PC-3 (cell line): ENCODE data around the gene PLEKHH1. TPM values are rescaled to one million over a fixed set of nuclear protein-coding genes. Genes with fewer than 3 reads are reported as not detected.

Source experiments
- ATAC-seq: fragments of 200-7000 bp; cut with Tn5 transposase; 2 replicates; pipeline ENCODE4 v1.9.1; 2020; ENCODE audit warnings: mild to moderate bottlenecking, moderate library complexity
- BruUV-seq: library from RNA; stranded (reverse); fragments of 400-500 nt; replicated peaks from 2 replicates; lab custom pipeline; 2021; lab: Mats Ljungman, UMichigan
- CTCF ChIA-PET: fragments of 300-600 bp; sonication (Branson Sonifier 250); formaldehyde crosslinking; loops from one replicate; lab custom pipeline; 2022; ENCODE audit warnings: antibody characterized with exemption; lab: Charles Lee
- POLR2A ChIA-PET: fragments of 300-600 bp; sonication (Branson Sonifier 250); formaldehyde crosslinking; loops from one replicate; lab custom pipeline; 2022; ENCODE audit warnings: antibody characterized with exemption; ENCODE audit not compliant: unreplicated experiment; lab: Charles Lee
- DNase-seq: peaks from one replicate; pipeline ENCODE4 v3.0.0-alpha.2; 2015
- H2AFZ ChIP-seq: fragments of 300-600 bp; sonication (generic); 2 replicates; pipeline ENCODE4 v1.6.0; 2016; ENCODE audit warnings: antibody characterized with exemption, low read length
- H3F3A ChIP-seq: fragments of 300-600 bp; sonication (generic); one replicate; pipeline ENCODE4 v1.6.0; 2017; ENCODE audit warnings: antibody characterized with exemption, low read length, control low read depth, mild to moderate bottlenecking; ENCODE audit not compliant: unreplicated experiment
- H3K27ac ChIP-seq: fragments of 300-600 bp; sonication (generic); 2 replicates; pipeline ENCODE4 v1.5.1; 2016; ENCODE audit warnings: mild to moderate bottlenecking, low read length
- H3K27me3 ChIP-seq: fragments of 300-600 bp; sonication (generic); 2 replicates; pipeline ENCODE4 v1.6.1; 2016; ENCODE audit warnings: low read length, mixed read lengths
- H3K36me3 ChIP-seq: fragments of 300-600 bp; sonication (generic); 2 replicates; pipeline ENCODE4 v1.6.1; 2016; ENCODE audit warnings: low read depth, mixed run types, low read length, mixed read lengths
- H3K4me1 ChIP-seq: fragments of 300-600 bp; sonication (generic); 2 replicates; pipeline ENCODE4 v1.5.1; 2016; ENCODE audit warnings: low read length; ENCODE audit not compliant: insufficient read depth
- H3K4me2 ChIP-seq: fragments of 300-600 bp; sonication (generic); 2 replicates; pipeline ENCODE4 v1.6.0; 2016; ENCODE audit warnings: low read length
- H3K4me3 ChIP-seq: fragments of 300-600 bp; sonication (generic); 2 replicates; pipeline ENCODE4 v1.5.1; 2016; ENCODE audit warnings: mild to moderate bottlenecking, low read length, mixed read lengths
- H3K79me2 ChIP-seq: fragments of 300-600 bp; sonication (generic); 2 replicates; pipeline ENCODE4 v1.6.1; 2017; ENCODE audit warnings: low read length, mixed read lengths
- H3K9ac ChIP-seq: fragments of 300-600 bp; sonication (generic); 2 replicates; pipeline ENCODE4 v1.6.0; 2016; ENCODE audit warnings: mild to moderate bottlenecking, low read length
- H3K9me2 ChIP-seq: fragments of 300-600 bp; sonication (generic); replicated peaks from 2 replicates; pipeline ENCODE4 v1.6.1; 2016; ENCODE audit warnings: mixed run types, low read length, mixed read lengths
- H3K9me3 ChIP-seq: fragments of 300-600 bp; sonication (generic); 2 replicates; pipeline ENCODE4 v1.6.1; 2016; ENCODE audit warnings: low read length, mixed read lengths
- H4K20me1 ChIP-seq: fragments of 300-600 bp; sonication (generic); 2 replicates; pipeline ENCODE4 v1.6.1; 2016; ENCODE audit warnings: low read length, mixed read lengths
- CTCF ChIP-seq: fragments of 300-600 bp; sonication (generic); conservative IDR thresholded peaks from 2 replicates; pipeline ENCODE4 v1.5.1; 2017; ENCODE audit warnings: antibody characterized with exemption, low read depth, mild to moderate bottlenecking, low read length
- EZH2 ChIP-seq: fragments of 300-600 bp; sonication (generic); IDR thresholded peaks from one replicate; pipeline ENCODE4 v1.6.1; 2017; ENCODE audit warnings: antibody characterized with exemption, mild to moderate bottlenecking, low read length; ENCODE audit not compliant: unreplicated experiment
- EZH2phosphoT487 ChIP-seq: fragments of 300-600 bp; sonication (generic); IDR thresholded peaks from 2 replicates; pipeline ENCODE4 v1.6.1; 2018; ENCODE audit warnings: mild to moderate bottlenecking, antibody characterized with exemption, low read length, borderline replicate concordance
- intact Hi-C: fragments of 100-400 bp; cut with micrococcal nuclease; formaldehyde crosslinking; loops from 2 replicates; pipeline ENCODE4 v1.9.0; 2023
- total RNA-seq: library from RNA; depleted of rRNA; stranded (reverse); fragments of >200 nt; gene quantifications from 2 replicates; pipeline ENCODE4 v1.2.3, GENCODE V29; 2014

The PLEKHH1 gene
- total RNA-seq, 1 experiment from 2014 or later, result 11.1 TPM

GRCh38 chr14:67580336-67581171 lies 47.5 kb downstream of the PLEKHH1 start:
- Histone ChIP-seq H3K27ac (no peak overlapping the region), H3K79me2 (no peaks in the 10 kb centered on the region), H3K9ac (no peak overlapping the region), H3K9me3 (no peaks in the 10 kb centered on the region), H3K4me3 (no peak overlapping the region), H4K20me1 (no peaks in the 10 kb centered on the region), H3K27me3 (no peaks in the 10 kb centered on the region), H3K9me2 (no peaks in the 10 kb centered on the region), H3K4me2 (no peak overlapping the region), H3K36me3 (no peaks in the 10 kb centered on the region), H3K4me1 (no peaks in the 10 kb centered on the region), H3F3A (no peaks in the 10 kb centered on the region), H2AFZ (no peak overlapping the region)
- no peak for ATAC-seq
- BruUV-seq, result no TSS peak
- no peak for DNase-seq
- CTCF ChIA-PET, result interaction anchor here (0.7 to 2.4 kb wide), 3 partner anchors 9 to 124 kb away, joined by 4 to 9 read pairs (median 9); no protein-coding TSS in a partner anchor
- intact Hi-C loops, result no loop called here
- POLR2A ChIA-PET, result interaction anchor here (0.6 kb wide), 1 partner anchor 170 kb away, joined by 3 read pairs; no protein-coding TSS in a partner anchor
- TF ChIP-seq EZH2 (no peak), CTCF (no peak), EZH2phosphoT487 (no peak)

- Histone ChIP-seq H3K9me3 (no peaks in the 10 kb centered on the region), H3K9ac (no peak overlapping the region), H3K27me3 (no peaks in the 10 kb centered on the region), H4K20me1 (no peaks in the 10 kb centered on the region), H3K27ac (no peak overlapping the region), H3K36me3 (no peaks in the 10 kb centered on the region), H3K4me3 (no peak overlapping the region), H3F3A (no peaks in the 10 kb centered on the region), H3K9me2 (no peaks in the 10 kb centered on the region), H2AFZ (no peak overlapping the region), H3K4me1 (no peaks in the 10 kb centered on the region), H3K4me2 (no peak overlapping the region), H3K79me2 (no peaks in the 10 kb centered on the region)
- ChIA-PET POLR2A (no interaction called here), CTCF (interaction anchor here (0.6 to 2.2 kb wide), 4 partner anchors 10 to 123 kb away, joined by 3 to 10 read pairs (median 8); no protein-coding TSS in a partner anchor)
- no peak for TF ChIP-seq EZH2phosphoT487
- TF ChIP-seq EZH2, result no peak
- no peak for TF ChIP-seq CTCF
- no TSS peak for BruUV-seq
- intact Hi-C loops, result no loop called here
- DNase-seq (no peak), ATAC-seq (no peak)
These were observed 48.6 kb downstream of the PLEKHH1 start for GRCh38 chr14:67581643-67582042.

- ChIA-PET CTCF (interaction anchor here (0.6 to 2.2 kb wide), 4 partner anchors 11 to 122 kb away, joined by 3 to 10 read pairs (median 8); no protein-coding TSS in a partner anchor), POLR2A (no interaction called here)
- TF ChIP-seq CTCF (no peak), EZH2 (no peak), EZH2phosphoT487 (no peak)
- no peaks in the 10 kb centered on the region for H4K20me1 ChIP-seq
- no peaks in the 10 kb centered on the region for H3K36me3 ChIP-seq
- H2AFZ ChIP-seq, result no peak overlapping the region
- no peaks in the 10 kb centered on the region for H3F3A ChIP-seq
- no peak overlapping the region for H3K4me3 ChIP-seq
- H3K9me2 ChIP-seq, result no peaks in the 10 kb centered on the region
- H3K27ac ChIP-seq, result no peak overlapping the region
- H3K9me3 ChIP-seq, result no peaks in the 10 kb centered on the region
- intact Hi-C loops, result no loop called here
- no peaks in the 10 kb centered on the region for H3K4me1 ChIP-seq
- no peaks in the 10 kb centered on the region for H3K27me3 ChIP-seq
- BruUV-seq, result no TSS peak
- ATAC-seq, result no peak; the same call in 1 of the 2 replicates
- H3K4me2 ChIP-seq, result no peak overlapping the region
- H3K9ac ChIP-seq, result no peak overlapping the region
- DNase-seq, result no peak
- H3K79me2 ChIP-seq, result no peaks in the 10 kb centered on the region
These were observed 49.0 kb downstream of the PLEKHH1 start for GRCh38 chr14:67582061-67582460.
